NCI-H146 treated with DMSO at 0.1 percent for 48 hours (cell line): ENCODE results near the gene PLD6.

Experiments used
- DNase-seq: peaks from one replicate; lab custom pipeline; 2025; ENCODE audit not compliant: unreplicated experiment; lab: John Stamatoyannopoulos, UW

The PLD6 gene

GRCh38 chr17:17227608-17228520 is 21.7 kb upstream of the PLD6 start:
- no peak for DNase-seq

- DNase-seq, result no peak
Measured at GRCh38 chr17:17226451-17227265, 20.5 kb upstream of the PLD6 start.

DNA sequence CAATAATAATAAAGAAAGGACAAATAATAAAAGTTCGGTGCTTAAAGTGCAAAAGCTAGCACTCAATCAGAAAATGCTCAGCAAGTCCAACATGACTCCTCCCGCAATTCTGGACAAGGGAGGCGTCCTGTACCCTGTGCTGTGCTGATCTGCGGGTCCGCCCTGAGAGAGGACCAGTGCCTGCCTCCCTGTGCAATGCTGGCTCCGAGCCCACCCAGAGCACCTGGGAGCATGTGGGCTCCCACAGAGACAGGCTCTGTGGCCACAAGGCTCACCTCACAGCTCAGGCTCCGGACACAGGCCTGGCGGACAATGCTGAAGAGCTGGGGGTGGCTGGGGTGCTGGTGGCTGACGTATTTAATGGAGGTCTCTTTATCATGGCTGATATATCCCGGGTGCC is 19.8 kb upstream of the PLD6 start:
- no peak for DNase-seq

DNA sequence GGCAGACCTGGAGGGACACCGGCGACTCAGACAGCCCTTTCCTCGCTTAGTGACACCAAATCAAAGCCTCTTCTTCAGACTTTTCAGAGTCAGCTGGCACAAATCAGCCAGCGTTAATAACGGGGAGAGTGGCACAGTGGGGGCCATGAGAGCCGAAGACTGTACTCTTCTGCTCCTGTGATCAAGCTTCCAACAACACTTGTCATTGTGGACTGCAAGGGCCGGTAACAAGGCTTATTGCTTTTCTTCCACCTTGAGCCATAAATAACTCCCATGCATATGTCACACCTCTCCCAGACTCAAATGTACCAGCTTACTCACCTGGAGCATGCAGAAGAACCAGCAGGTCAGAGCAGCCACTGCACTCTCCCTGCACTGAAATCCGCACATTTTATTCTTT is 18.0 kb upstream of the PLD6 start:
- DNase-seq, result no peak

- DNase-seq, result no peak
Measured at GRCh38 chr17:17223736-17224135, 17.6 kb upstream of the PLD6 start.

DNA sequence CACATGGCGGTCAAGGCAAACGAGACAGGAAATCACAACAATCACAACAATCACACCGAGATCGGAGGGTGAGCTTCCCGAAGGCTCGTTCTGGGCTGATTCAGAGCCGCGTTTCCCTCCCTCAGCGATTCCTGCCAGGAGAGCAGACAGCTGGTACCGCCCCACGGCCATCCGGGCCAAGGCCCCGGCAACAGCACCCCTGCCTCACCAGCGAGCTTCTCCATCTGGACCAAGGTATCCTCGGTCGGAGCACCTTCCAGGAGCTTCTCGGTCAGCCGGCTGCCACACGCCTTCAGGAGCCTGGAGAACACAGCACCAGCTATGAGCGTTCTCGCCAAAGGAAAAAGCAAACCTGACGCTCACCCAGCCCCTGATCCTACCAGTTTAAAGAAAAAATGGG is 15.2 kb upstream of the PLD6 start:
- no peak for DNase-seq

GRCh38 chr17:17220529-17220928 is 14.4 kb upstream of the PLD6 start:
- DNase-seq, result peak; percentile 94

DNA sequence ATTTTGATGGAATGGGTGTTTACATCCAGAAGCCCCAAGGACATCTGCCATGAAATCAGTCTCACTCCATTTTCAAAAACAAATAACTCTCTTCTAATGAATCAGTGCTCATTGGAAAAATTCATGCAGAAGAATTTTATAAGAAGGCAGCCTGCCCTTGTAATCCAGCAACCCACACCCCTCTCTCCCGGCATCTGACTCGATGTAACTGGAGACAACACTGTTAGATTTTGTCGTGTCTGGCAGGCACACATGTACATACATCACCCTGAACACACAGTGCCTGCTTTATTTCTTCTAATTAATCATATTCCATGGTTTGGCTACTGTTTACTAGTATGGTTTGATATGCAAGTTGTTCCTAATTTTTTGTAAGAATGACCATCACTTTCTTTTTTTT is 11.9 kb upstream of the PLD6 start:
- DNase-seq, result no peak

DNA sequence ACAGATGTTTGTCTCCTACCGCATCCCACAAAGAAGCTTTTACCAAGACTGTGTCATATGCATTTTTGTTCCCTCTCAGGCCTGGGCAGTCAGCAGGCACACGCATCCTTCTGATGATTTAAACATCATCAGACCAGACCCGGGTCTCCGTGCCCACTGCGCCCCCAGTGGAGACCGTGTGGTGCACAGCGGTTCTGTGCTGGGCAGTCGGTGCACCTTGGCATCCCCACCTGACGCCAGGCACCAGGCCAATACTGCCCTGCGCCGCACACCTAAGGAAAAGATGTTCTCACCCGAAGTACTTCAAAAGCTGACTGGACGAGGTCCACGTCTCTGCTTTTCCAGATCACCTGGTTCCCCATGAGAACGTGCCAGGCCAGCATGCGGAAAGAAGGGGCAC is 10.6 kb upstream of the PLD6 start:
- no peak for DNase-seq

DNA sequence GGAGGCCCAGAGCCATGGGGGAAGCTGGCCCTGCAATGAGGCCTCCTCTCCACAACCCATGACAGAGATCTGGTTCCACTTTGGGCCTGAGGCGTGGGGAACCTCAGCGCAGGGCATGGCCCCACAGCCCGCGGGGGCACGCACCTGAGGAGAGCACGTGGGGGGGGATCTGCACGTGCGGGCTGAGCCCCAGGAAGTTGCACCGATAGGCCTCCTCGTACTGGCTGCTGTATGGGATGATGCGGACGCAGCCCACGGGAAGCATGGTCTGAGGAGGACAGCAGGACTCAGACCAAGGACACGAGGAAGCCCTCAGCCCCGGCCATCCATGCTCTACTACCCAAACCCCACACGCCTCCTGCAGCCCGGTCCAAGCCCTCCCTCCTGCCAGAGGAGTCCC is 10.1 kb upstream of the PLD6 start:
- no peak for DNase-seq

DNA sequence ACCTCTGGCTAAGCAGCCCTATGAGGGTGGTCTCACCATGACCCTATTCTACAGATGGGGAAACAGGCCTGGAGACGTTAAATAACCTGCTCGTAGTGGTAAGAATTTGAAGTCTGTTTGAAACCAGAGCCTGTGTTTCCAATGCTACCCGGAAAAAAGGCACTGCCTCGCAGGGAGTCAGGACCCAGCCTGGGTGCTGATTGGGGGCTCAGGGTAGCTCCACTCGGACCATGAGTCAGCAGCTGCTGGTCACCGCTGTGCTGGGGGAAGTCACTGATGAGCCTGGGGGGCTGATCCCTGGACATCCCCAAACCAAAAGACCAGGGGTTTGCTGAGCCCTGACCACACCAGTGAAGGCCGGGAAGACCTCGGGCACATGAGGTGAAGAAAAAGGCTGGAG is 9.4 kb upstream of the PLD6 start:
- DNase-seq, result no peak

GRCh38 chr17:17214646-17215436 is 8.7 kb upstream of the PLD6 start:
- no peak for DNase-seq

- DNase-seq, result no peak
Measured at GRCh38 chr17:17213775-17214174, 7.6 kb upstream of the PLD6 start.

DNA sequence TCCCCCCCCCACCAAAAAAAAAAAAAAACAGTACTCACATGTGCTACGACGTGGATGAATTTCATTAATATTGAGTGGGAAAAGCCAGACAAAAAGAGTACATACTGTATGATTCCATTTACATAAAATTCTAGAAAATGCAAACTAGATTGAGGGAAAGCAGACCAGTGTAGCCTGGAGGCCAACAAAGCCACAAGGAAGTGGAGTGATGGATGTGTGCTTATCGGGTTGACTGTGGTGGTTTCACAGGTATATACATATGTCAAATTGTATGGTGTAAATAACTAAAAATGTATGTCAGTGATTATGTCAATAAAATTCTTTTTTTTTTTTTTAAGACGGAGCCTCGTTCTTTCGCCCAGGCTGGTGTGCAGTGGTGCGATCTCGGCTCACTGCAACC is 1.9 kb upstream of the PLD6 start:
- DNase-seq, result no peak

DNA sequence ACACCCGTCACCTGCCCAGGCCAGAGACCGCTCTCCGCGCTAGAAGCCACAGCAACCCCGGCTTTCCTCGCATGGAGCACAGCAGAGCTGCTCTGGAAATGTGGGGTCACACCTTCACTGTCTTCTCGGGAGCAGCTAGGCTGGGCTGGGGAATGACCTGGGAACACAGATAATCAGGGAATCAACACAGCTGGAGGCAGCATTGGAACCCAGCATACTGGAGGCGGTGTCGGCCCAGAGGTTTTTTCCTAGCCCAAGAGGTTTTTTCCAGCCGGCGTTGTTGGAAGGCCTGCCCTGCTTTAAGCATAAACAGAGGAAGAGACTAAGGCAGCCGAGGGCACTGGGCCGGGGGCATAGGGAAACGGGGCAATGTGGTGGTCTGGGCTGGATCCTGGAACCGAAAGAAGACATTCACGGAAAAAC is 791 bp upstream of the PLD6 start:
- no peak for DNase-seq

- DNase-seq, result peak; percentile 48
Measured at GRCh38 chr17:17205368-17206123, 587 bp downstream of the PLD6 start.

DNA sequence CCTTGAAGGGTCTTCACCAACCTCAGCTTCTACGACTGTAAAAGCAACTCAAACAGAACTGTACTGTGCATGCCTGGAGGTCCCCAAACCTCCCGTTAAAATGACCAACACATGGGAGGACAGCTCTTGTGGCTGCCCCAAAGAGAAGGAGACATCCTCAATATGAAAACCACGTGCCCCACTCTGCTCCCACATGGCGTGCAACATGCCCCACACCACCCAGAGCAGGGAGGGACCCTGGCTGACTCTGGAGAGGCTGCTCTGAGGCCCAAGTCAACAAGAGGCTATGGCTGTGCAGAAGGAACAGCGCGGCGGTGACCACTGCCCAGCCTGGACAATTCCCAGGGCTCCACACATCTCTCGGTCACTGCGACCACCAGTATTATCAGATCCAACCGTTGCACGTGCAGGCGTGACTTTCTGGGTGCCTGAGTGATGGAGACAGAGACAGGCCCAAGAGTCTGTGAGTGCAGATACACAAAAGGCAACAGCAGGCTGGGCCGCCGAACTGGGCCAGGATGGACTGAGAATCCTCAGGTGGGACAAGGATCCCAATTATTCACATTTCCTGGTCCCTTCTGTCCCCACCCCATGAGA is 1.4 kb downstream of the PLD6 start:
- no peak for DNase-seq

DNA sequence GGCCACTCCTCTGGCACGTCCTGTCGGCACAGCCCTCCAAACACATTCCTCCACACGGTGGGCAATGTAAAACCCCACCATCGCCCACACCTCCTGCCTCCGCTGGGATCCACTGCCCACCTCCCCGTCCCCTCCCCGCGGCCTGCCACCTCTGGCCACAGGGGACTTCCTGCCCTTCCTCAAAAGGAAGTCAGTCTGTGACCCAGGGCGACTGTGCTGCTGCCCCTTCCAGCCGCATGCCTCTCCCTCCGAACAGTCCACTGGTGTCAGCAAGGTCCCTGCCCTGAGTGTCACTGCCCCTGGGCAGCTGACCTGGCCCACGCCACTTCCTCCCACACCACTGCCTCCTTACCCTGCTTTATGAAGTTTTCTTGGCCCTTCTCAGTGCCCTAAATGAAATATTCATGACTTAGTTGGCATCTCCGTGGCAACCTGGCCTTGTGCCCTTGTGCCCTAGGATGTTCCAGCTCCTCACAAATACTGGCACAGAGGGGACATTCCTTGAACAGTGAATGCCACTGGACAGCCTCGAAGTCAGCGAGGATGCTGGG is 2.0 kb downstream of the PLD6 start:
- DNase-seq, result no peak

- DNase-seq, result no peak
Measured at GRCh38 chr17:17203173-17203730, 2.9 kb downstream of the PLD6 start.

DNA sequence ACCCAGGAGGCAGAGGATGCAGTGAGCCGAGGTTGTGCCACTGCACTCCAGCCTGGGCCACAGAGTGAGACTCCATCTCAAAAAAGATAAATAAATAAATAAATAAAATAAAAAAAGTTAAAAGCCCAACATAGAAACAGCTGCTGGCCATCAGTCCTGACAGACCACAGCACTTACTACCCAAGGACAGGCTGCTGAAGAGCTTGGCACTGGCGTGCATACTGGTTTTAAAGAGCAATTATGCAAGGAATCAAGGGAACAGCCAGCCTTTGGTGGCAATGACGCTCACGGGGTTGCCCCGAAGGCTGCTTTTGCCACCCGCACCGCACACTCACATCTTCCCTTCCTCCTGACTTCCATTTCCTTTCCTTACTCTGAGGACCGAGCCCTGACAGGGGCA is 4.2 kb downstream of the PLD6 start:
- no peak for DNase-seq
